Retina (tissue), 1 donor: ENCODE data around the gene CD5L.

Experiments
- DNase-seq: peaks from one replicate; pipeline ENCODE4 v3.0.0-alpha.2; 2016

Gene CD5L

GRCh38 chr1:157841708-157842107 is at the start of gene CD5L:
CD5L (minus strand) TSS chr1:157841808; CDS start chr1:157841701, 107 bp downstream.
- DNase-seq = no peak

GRCh38 chr1:157882580-157882979 is 41.0 kb upstream of the CD5L start:
- DNase-seq = no peak

GRCh38 chr1:157880621-157881020 is 39.0 kb upstream of the CD5L start:
- DNase-seq = no peak

GRCh38 chr1:157878059-157878458 is 36.5 kb upstream of the CD5L start:
- DNase-seq = peak; percentile 4

- no peak for DNase-seq
Measured at GRCh38 chr1:157870490-157870889, 28.9 kb upstream of the CD5L start.

- no peak for DNase-seq
Measured at GRCh38 chr1:157868654-157869053, 27.0 kb upstream of the CD5L start.

GRCh38 chr1:157862114-157863070 is 20.8 kb upstream of the CD5L start:
- DNase-seq = no peak

- DNase-seq = no peak
Measured at GRCh38 chr1:157856538-157856937, 14.9 kb upstream of the CD5L start.

- no peak for DNase-seq
Measured at GRCh38 chr1:157852476-157852875, 10.9 kb upstream of the CD5L start.

- DNase-seq = no peak
Measured at GRCh38 chr1:157849229-157849875, 7.7 kb upstream of the CD5L start.

- DNase-seq = no peak
Measured at GRCh38 chr1:157844089-157844830, 2.7 kb upstream of the CD5L start.

GRCh38 chr1:157842939-157843338 is 1.3 kb upstream of the CD5L start:
- no peak for DNase-seq

GRCh38 chr1:157838966-157839365 is 2.6 kb downstream of the CD5L start:
- no peak for DNase-seq

GRCh38 chr1:157834430-157834829 is 7.2 kb downstream of the CD5L start:
- DNase-seq = no peak

- DNase-seq = no peak
Measured at GRCh38 chr1:157833145-157833544, 8.5 kb downstream of the CD5L start.

- no peak for DNase-seq
Measured at GRCh38 chr1:157831968-157832626, 9.5 kb downstream of the CD5L start.

GRCh38 chr1:157830887-157831286 is 10.7 kb downstream of the CD5L start:
- no peak for DNase-seq

- DNase-seq = no peak
Measured at GRCh38 chr1:157829711-157830110, 11.9 kb downstream of the CD5L start.

GRCh38 chr1:157829210-157829609 is 12.4 kb downstream of the CD5L start:
- no peak for DNase-seq

- no peak for DNase-seq
Measured at GRCh38 chr1:157820299-157820698, 21.3 kb downstream of the CD5L start.

- no peak for DNase-seq
Measured at GRCh38 chr1:157819896-157820295, 21.7 kb downstream of the CD5L start, which contains the start of gene FCRL1. FCRL1 (minus strand) TSS chr1:157820120; CDS start chr1:157820037, 83 bp downstream.

- DNase-seq = no peak
Measured at GRCh38 chr1:157819215-157819614, 22.4 kb downstream of the CD5L start.

GRCh38 chr1:157813269-157813668 is 28.3 kb downstream of the CD5L start:
- DNase-seq = no peak
